Astrocyte of the spinal cord (primary cell): Measurements from ENCODE around the gene MCUB.

Source experiments
- DNase-seq: peaks from one replicate; pipeline ENCODE4 v3.0.0; 2011; ENCODE audit warnings: low read depth, low spot score
- H3K4me3 ChIP-seq: 2 replicates; pipeline ENCODE4 v1.5.1; 2011; ENCODE audit warnings: low read depth, mild to moderate bottlenecking, low read length, moderate library complexity
- CTCF ChIP-seq: IDR thresholded peaks from 2 replicates; pipeline ENCODE4 v1.5.1; 2012; ENCODE audit warnings: low read depth, mild to moderate bottlenecking, low read length, inconsistent platforms
- in situ Hi-C: cut with HindIII; loops from 2 replicates; pipeline ENCODE4 v1.10.0; 2017; ENCODE audit warnings: low sequenced_read_pairs

Gene MCUB

GRCh38 chr4:109684727-109685126, 124.7 kb downstream of the MCUB start:
- no peak for TF ChIP-seq CTCF
- no peak overlapping the region for H3K4me3 ChIP-seq
- DNase-seq = no peak
- in situ Hi-C loops = no loop called here

- no peak for TF ChIP-seq CTCF
- no peak for DNase-seq
- in situ Hi-C loops = no loop called here
- H3K4me3 ChIP-seq = no peak overlapping the region
Observed at GRCh38 chr4:109690690-109691410, 130.8 kb downstream of the MCUB start.

GRCh38 chr4:109691411-109691920, 131.4 kb downstream of the MCUB start:
- no peak overlapping the region for H3K4me3 ChIP-seq
- TF ChIP-seq CTCF = no peak
- in situ Hi-C loops = no loop called here
- no peak for DNase-seq

GRCh38 chr4:109698656-109699055, 138.6 kb downstream of the MCUB start:
- DNase-seq = no peak
- TF ChIP-seq CTCF = no peak
- in situ Hi-C loops = no loop called here
- H3K4me3 ChIP-seq = no peak overlapping the region

GRCh38 chr4:109699553-109700225, 139.6 kb downstream of the MCUB start:
- TF ChIP-seq CTCF = no peak
- H3K4me3 ChIP-seq = no peak overlapping the region
- in situ Hi-C loops = no loop called here
- DNase-seq = peak; percentile 54

GRCh38 chr4:109701566-109702410, 141.7 kb downstream of the MCUB start:
- in situ Hi-C loops = no loop called here
- TF ChIP-seq CTCF = no peak
- DNase-seq = no peak
- peak overlapping the region; percentile 78 for H3K4me3 ChIP-seq
